DMS79 (cell line): Measurements from ENCODE around the gene ITIH5.

Experiments used
- DNase-seq: peaks from one replicate; lab custom pipeline; 2025; lab: John Stamatoyannopoulos, UW

The ITIH5 gene

GRCh38 chr10:7583626-7584025, 83.1 kb downstream of the ITIH5 start:
- no peak for DNase-seq

- DNase-seq, result no peak
Measured at GRCh38 chr10:7580520-7580919, 86.2 kb downstream of the ITIH5 start.

GRCh38 chr10:7579681-7580080, 87.1 kb downstream of the ITIH5 start:
- no peak for DNase-seq

GRCh38 chr10:7577579-7577978, 89.2 kb downstream of the ITIH5 start:
- no peak for DNase-seq

- DNase-seq, result no peak
Measured at GRCh38 chr10:7577176-7577575, 89.6 kb downstream of the ITIH5 start.

GRCh38 chr10:7576340-7576739, 90.4 kb downstream of the ITIH5 start:
- DNase-seq, result no peak

- DNase-seq, result no peak
Measured at GRCh38 chr10:7572391-7572790, 94.4 kb downstream of the ITIH5 start.

- no peak for DNase-seq
Measured at GRCh38 chr10:7571981-7572380, 94.8 kb downstream of the ITIH5 start.

GRCh38 chr10:7567911-7568620, 98.7 kb downstream of the ITIH5 start:
- no peak for DNase-seq

- no peak for DNase-seq
Measured at GRCh38 chr10:7566891-7567290, 99.9 kb downstream of the ITIH5 start.

GRCh38 chr10:7565871-7566270, 100.9 kb downstream of the ITIH5 start:
- no peak for DNase-seq

GRCh38 chr10:7563770-7564169, 103.0 kb downstream of the ITIH5 start:
- no peak for DNase-seq

- no peak for DNase-seq
Measured at GRCh38 chr10:7563368-7563767, 103.4 kb downstream of the ITIH5 start.

GRCh38 chr10:7561985-7562384, 104.8 kb downstream of the ITIH5 start:
- no peak for DNase-seq

GRCh38 chr10:7561216-7561893, 105.4 kb downstream of the ITIH5 start:
- no peak for DNase-seq

- DNase-seq, result no peak
Measured at GRCh38 chr10:7560519-7560918, 106.2 kb downstream of the ITIH5 start.

- no peak for DNase-seq
Measured at GRCh38 chr10:7559386-7559785, 107.4 kb downstream of the ITIH5 start.

- DNase-seq, result no peak
Measured at GRCh38 chr10:7558036-7558435, 108.7 kb downstream of the ITIH5 start.

GRCh38 chr10:7553531-7553930, 113.2 kb downstream of the ITIH5 start:
- no peak for DNase-seq

- no peak for DNase-seq
Measured at GRCh38 chr10:7551950-7552716, 114.6 kb downstream of the ITIH5 start.

GRCh38 chr10:7551289-7551688, 115.5 kb downstream of the ITIH5 start:
- DNase-seq, result no peak

GRCh38 chr10:7550013-7550412, 116.8 kb downstream of the ITIH5 start:
- DNase-seq, result no peak

GRCh38 chr10:7547829-7548228, 118.9 kb downstream of the ITIH5 start:
- DNase-seq, result no peak
